ENCODE results near the gene MMUT. TPM values are rescaled to one million over a fixed set of nuclear protein-coding genes. Genes with fewer than 3 reads are reported as not detected.

The MMUT gene
- total RNA-seq: 26.2 and 27.9 TPM in 2 replicates

GRCh38 chr6:49462927-49463611 lies at the start of gene MMUT, which contains the start of gene CENPQ:
TSS of gene MMUT (minus strand) at chr6:49463253. CDS start at chr6:49459466, 3,787 bp downstream.
TSS of gene CENPQ (plus strand) at chr6:49463370. CDS start at chr6:49470177, 6,807 bp downstream.

GRCh38 chr6:49499623-49500022 lies 36.6 kb upstream of the MMUT start, which contains the start of gene GLYATL3:
TSS of gene GLYATL3 (plus strand) at chr6:49499923. CDS start at chr6:49511991, 12,068 bp downstream.

Other genes starting within 250 kb of the MMUT start
- gene CENPQ, start 117 bp upstream of the MMUT start, total RNA-seq: 9.6 and 32.3 TPM in 2 replicates
- gene GLYATL3, start 36.7 kb upstream of the MMUT start, total RNA-seq: not detected in 2 replicates
- gene C6orf141, start 87.4 kb upstream of the MMUT start, total RNA-seq: 55.3 and 59.4 TPM in 2 replicates
- gene RHAG, start 173.6 kb upstream of the MMUT start, total RNA-seq: not detected in 2 replicates